ENCODE results near the gene LAMP5.

- no peak for TF ChIP-seq CTCF (conservative IDR thresholded peaks at IDR 0.05)
- no peak for TF ChIP-seq ZFX (IDR thresholded peaks at IDR 0.05)
Observed at GRCh38 chr20:9566977-9567376, 52.6 kb downstream of the LAMP5 start.

Data from C4-2B (cell line).